Upper lobe of left lung (tissue), 4 donors: ENCODE data around the gene MTG2.

ENCODE experiments used
- CTCF ChIP-seq, 6 experiments: fragments of 450-650 bp in 4 of 6; fragments of 200-600 bp in 2 of 6; sonication (generic) in 2 of 6; IDR thresholded peaks; one replicate each; pipeline ENCODE4 v1.5.1; 2016 to 2019; ENCODE audit warnings: antibody characterized with exemption in 6 of 6
- POLR2AphosphoS5 ChIP-seq, 2 donors: sonication (generic); formaldehyde crosslinking; IDR thresholded peaks; one replicate each; pipeline ENCODE4 v1.5.1; 2017; ENCODE audit warnings: antibody characterized with exemption in 2 of 2

DNA sequence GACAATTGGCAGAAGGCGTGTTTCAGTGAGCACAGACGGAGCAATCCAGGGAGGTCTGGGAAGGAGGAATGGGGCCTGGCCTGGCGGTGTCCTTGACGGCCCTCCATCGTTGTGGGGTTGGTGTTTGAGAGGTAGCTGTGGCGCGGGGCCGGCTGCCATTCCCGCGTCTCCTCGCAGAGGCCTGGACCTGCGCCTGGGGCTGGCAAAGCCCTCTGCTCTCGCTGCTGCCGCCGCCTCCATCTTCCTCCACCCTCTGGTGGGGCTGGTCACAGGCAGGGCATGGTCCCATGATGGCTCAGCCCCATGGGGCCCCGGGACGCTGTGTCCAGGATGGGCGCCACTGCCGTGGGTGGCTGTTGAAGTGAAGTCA, 63.1 kb downstream of the MTG2 start:
- TF ChIP-seq CTCF (IDR thresholded peaks at IDR 0.05) (no peak), POLR2AphosphoS5 (IDR thresholded peaks at IDR 0.05) (no peak)
